Measurements from ENCODE around the gene ALOX12B.

- TF ChIP-seq POLR2A (IDR thresholded peaks at IDR 0.05) (no peak), CTCF (IDR thresholded peaks at IDR 0.05) (no peak)
Observed at GRCh38 chr17:8081876-8082275, 5.6 kb downstream of the ALOX12B start.

All from lower leg skin (tissue), 3 donors.